Activated naive CD4-positive, alpha-beta T cell treated with Interleukin-2 at 50 U/mL for 16 hours (primary cell): ENCODE results near the gene KIF25.
"Not testable (repeated sequence)": the region's sequence is repeated elsewhere in the genome, so short reads cannot be mapped to it uniquely, and the experiment has no call there.

Experiments
- DNase-seq: peaks from one replicate; pipeline ENCODE4 v3.0.0-alpha.2; 2020

The KIF25 gene

DNA sequence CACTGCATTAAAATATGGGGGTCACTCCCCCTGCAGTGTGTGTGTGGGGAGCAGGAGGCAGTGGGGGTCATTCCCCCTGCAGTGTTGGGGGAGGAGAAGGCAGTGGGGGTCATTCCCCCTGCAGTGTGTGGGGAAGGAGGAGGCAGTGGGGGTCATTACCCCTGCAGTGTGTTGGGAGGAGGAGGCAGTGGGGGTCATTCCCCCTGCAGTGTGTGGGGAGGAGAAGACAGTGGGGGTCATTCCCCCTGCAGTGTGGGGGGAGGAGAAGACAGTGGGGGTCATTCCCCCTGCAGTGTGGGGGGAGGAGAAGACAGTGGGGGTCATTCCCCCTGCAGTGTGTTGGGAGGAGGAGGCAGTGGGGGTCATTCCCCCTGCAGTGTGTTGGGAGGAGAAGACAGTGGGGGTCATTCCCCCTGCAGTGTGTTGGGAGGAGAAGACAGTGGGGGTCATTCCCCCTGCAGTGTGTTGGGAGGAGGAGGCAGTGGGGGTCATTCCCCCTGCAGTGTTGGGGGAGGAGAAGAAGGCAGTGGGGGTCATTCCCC, 21.3 kb upstream of the KIF25 start:
- not testable (repeated sequence) for DNase-seq

- no peak for DNase-seq
These were observed 20.8 kb upstream of the KIF25 start for GRCh38 chr6:167976708-167977107.

- no peak for DNase-seq
These were observed 19.6 kb upstream of the KIF25 start for GRCh38 chr6:167977717-167978467.

- no peak for DNase-seq
These were observed 18.9 kb upstream of the KIF25 start for GRCh38 chr6:167978607-167979006.

DNA sequence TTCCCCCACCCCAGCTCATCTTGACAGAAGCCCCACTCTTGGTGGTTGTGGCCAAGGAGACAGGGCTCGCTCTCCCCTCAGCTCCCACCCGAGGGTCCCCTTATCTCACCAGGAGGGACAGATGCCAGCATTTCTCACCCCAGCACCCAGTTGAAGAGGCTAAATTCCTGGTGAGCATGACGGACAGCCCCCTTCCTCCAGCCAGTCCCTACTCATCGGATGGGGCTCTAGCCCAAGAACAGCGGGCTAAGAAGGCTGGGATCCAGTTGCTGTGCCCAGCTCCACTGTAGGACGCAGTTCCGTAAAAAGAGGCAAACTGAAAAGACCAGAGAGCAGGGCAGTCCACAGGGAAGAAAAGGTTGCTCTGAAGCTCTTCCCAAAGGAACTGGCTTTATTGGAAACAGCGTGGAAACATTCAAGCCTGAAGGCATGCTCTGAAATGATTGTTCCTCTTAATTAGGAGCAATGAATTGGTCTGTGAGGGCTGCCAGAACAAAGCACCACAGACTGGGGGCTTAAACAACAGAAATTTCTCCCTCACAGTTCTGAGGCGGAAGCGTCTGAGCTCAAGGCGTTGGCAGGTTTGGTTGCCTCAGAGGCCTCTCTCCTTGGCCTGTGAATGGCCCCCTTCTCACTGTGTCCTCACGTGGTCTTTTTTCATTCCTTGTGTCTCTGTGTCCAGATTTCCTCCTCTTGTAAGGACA, 17.9 kb upstream of the KIF25 start:
- no peak for DNase-seq

DNA sequence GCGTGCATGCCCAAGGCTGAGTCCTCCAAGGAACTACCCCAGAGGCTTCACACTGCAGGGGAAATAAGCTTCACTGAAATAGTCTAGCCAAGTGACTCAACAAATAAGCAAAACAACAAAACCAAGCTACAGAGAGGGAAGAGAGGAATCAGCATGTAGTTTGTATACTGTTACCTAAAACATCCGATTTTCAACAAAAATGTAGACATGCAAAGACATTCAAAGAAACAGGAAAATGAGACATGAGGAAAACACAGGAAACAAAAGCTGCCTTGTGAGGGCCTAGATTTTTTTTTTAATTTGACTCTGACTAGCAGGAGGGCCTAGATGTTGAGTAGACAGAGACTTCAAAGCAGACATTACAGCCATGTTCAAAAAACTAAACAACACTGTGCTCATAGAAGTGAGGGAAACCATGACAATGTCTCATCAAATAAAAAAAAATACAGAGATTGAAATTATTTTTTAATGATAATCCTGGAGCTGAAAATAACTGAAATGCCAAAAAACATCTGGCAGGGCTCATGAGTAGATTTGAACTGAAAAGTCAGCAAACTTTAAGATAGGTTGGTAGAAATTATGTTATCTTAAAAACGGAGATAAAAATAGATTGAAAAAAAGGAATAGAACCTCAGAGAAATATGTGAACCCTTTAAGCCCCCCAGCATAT, 16.4 kb upstream of the KIF25 start:
- no peak for DNase-seq

DNA sequence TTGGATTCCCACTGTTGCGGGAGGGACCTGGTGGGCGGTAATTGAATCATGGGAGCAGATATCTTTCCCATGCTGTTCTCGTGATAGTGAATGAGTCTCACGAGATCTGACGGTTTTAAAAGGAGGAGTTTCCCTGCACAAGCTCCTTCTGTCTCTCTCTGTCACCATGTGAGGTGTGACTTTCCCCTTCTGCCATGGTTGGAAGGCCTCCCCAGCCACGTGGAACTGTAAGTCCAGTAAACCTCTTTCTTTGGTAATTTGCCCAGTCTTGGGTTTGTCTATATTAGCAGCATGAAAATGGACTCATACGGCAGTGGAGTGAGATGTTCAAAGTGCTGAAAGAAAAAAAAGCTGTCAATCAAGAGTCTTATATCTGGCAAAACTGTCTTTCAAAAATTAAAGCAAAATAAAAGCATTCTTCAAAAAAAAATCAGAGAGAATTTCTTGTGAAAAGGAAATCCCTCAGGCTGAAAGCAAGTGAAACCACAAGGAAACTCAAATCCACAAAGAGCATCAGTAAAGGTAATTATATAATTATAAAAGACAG, 15.5 kb upstream of the KIF25 start:
- DNase-seq, result no peak

DNA sequence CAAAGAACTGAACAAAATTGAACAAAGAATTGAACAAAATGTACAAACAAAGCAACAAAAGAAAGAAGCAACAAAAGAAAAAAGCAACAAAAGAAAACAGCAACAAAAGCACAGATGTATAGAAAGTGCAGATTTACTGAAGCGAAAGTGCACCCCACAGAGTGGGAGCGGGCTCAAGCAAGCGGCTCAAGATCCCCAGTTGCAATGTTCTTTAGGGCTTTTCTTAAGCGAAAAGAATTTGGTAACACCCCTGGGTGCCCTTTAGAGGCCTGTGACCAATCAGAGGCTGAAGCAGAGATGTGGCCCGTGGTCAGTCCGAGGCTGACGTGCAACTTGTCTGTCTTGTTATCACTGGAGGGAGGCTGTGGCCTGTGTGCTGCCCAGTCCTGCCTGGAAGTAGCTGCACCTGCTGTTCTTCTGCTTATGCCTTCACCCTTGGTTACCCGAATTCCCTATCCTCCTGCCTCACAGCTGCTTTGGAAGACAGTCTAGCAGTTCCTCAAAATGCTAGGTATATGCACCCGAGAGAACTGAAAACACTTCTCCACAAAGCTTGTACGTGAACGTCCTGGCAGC, 13.2 kb upstream of the KIF25 start:
- DNase-seq, result no peak

GRCh38 chr6:167984876-167985604, 12.4 kb upstream of the KIF25 start:
- no peak for DNase-seq

GRCh38 chr6:167985911-167986595, 11.4 kb upstream of the KIF25 start:
- DNase-seq, result no peak

- no peak for DNase-seq
These were observed 9.9 kb upstream of the KIF25 start for GRCh38 chr6:167987396-167988153.

DNA sequence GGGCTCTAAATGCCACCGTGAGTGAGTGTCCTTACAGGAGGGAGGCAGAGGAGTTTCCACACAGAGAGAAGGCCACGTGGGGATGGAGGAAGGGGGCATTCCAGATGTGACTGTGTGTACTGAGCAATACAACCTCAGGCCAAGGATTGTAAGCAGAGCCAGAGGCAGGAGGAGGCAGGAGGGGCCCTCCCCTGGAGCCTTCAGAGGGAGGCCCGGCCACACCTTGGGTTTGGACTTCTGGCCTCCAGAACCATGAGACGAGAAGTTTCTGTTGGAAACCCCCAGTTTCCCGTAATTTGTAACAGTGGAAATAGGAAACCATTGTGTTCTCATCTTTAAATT, 9.3 kb upstream of the KIF25 start:
- DNase-seq, result no peak

GRCh38 chr6:167988945-167989841, 8.3 kb upstream of the KIF25 start:
- DNase-seq, result no peak

- DNase-seq, result no peak
These were observed 7.2 kb upstream of the KIF25 start for GRCh38 chr6:167990016-167990945.

DNA sequence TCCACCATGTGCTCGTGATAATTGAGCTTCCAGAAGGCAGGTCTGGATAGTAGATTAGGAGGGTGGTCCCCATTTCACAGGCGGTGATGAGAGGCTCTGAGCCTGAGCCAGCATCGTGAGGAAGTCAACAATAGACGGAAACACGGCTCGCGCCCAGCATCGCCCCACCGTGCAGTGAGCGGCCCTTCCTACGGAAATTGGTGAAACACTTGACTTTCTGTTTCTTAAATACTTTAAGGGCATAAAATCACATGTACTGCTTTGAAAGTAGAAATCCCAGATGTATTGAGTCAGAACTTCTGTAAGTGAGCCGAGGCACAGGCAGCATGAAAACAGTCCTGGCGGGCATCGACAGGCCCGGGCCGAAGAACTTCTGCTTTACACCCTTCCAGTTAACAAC, 4.3 kb upstream of the KIF25 start:
- DNase-seq, result no peak

DNA sequence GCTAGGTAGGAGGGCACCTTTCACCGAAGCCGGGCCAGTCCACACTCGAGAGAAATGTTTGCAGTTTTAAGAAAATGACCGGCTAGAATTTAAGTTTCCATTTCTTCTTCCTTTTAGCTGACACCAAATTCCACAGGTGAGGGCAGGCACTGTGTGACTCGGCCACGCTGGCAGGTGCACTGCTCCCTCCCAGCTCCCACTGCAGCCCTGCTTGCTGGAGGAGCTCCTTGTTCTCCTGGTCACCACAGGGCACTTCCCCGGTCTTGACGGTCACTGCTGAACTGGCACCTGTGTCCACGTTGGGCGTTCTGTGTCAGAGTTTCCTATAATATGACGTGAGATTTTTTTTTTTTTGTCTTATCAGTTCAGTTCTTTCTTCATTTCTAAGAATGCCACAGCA, 3.6 kb upstream of the KIF25 start:
- no peak for DNase-seq

GRCh38 chr6:167995302-167995701, 2.2 kb upstream of the KIF25 start:
- no peak for DNase-seq

GRCh38 chr6:167995731-167996151, 1.7 kb upstream of the KIF25 start:
- no peak for DNase-seq
